Common myeloid progenitor, CD34-positive (primary cell): ENCODE results near the gene OLFM2.
"Not testable (repeated sequence)": the region's sequence is repeated elsewhere in the genome, so short reads cannot be mapped to it uniquely, and the experiment has no call there.

Source experiments
- CTCF ChIA-PET: fragments of 350-600 bp; sonication (Branson Sonifier 250); formaldehyde crosslinking; loops from one replicate; lab custom pipeline; 2021; ENCODE audit warnings: antibody characterized with exemption; lab: Charles Lee
- POLR2A ChIA-PET: fragments of 350-600 bp; sonication (Branson Sonifier 250); formaldehyde crosslinking; loops from one replicate; lab custom pipeline; 2021; ENCODE audit warnings: antibody characterized with exemption; lab: Charles Lee
- DNase-seq, 3 donors: peaks; one replicate each; pipeline versions ENCODE4 v3.0.0 to v3.0.0-alpha.2; 2013
- H3K27ac ChIP-seq, 2 experiments: 1 replicate in 1 of 2; 2 replicates in 1 of 2; pipeline ENCODE4 v1.7.0; 2013; ENCODE audit warnings: inconsistent platforms in 2 of 2, low read length in 2 of 2, mild to moderate bottlenecking in 2 of 2, low read depth in 1 of 2, moderate library complexity in 1 of 2; ENCODE audit not compliant: severe bottlenecking in 2 of 2, insufficient read depth in 1 of 2, poor library complexity in 1 of 2
- H3K27me3 ChIP-seq, 5 experiments: replicated peaks in 2 of 5; 1 replicate in 3 of 5; 2 replicates in 2 of 5; pipeline versions ENCODE4 v1.6.1 to v1.7.0; 2013; ENCODE audit warnings: low read length in 4 of 5, mild to moderate bottlenecking in 2 of 5, moderate library complexity in 2 of 5, inconsistent platforms in 1 of 5; ENCODE audit not compliant: insufficient read depth in 5 of 5, control insufficient read depth in 4 of 5
- H3K36me3 ChIP-seq, 4 experiments: 1 replicate in 2 of 4; 2 replicates in 2 of 4; pipeline versions ENCODE4 v1.6.1 to v1.7.0; 2013; ENCODE audit warnings: low read length in 3 of 4, control low read depth in 1 of 4, mild to moderate bottlenecking in 1 of 4; ENCODE audit not compliant: control insufficient read depth in 4 of 4, insufficient read depth in 4 of 4
- H3K4me1 ChIP-seq, 4 experiments: 1 replicate in 3 of 4; 2 replicates in 1 of 4; pipeline versions ENCODE4 v1.6.1 to v1.7.1; 2013; ENCODE audit warnings: low read length in 3 of 4, mild to moderate bottlenecking in 3 of 4, control low read depth in 1 of 4, inconsistent platforms in 1 of 4, moderate library complexity in 1 of 4; ENCODE audit not compliant: control insufficient read depth in 4 of 4, insufficient read depth in 4 of 4; ENCODE audit errors: control extremely low read depth in 1 of 4
- H3K4me3 ChIP-seq, 7 experiments: 1 replicate in 4 of 7; 2 replicates in 3 of 7; pipeline versions ENCODE4 v1.5.1 to v1.7.0; 2013; ENCODE audit warnings: mild to moderate bottlenecking in 7 of 7, low read length in 6 of 7, moderate library complexity in 6 of 7, inconsistent platforms in 2 of 7, low read depth in 2 of 7, control low read depth in 1 of 7; ENCODE audit not compliant: insufficient read depth in 4 of 7, control insufficient read depth in 1 of 7; ENCODE audit errors: extremely low read depth in 1 of 7
- H3K9me3 ChIP-seq, 5 experiments: 1 replicate in 4 of 5; 2 replicates in 1 of 5; pipeline versions ENCODE4 v1.6.1 to v1.7.1; 2013; ENCODE audit warnings: low read length in 4 of 5, mild to moderate bottlenecking in 2 of 5, inconsistent platforms in 1 of 5, low read depth in 1 of 5, moderate library complexity in 1 of 5; ENCODE audit not compliant: control insufficient read depth in 4 of 5, insufficient read depth in 2 of 5; ENCODE audit errors: control extremely low read depth in 1 of 5
- WGBS: methylation state at CpG from one replicate; pipeline ENCODE4 v1.1.5; 2013; ENCODE audit not compliant: insufficient coverage; 5-methylcytosine and 5-hydroxymethylcytosine counted together

OLFM2 gene

DNA sequence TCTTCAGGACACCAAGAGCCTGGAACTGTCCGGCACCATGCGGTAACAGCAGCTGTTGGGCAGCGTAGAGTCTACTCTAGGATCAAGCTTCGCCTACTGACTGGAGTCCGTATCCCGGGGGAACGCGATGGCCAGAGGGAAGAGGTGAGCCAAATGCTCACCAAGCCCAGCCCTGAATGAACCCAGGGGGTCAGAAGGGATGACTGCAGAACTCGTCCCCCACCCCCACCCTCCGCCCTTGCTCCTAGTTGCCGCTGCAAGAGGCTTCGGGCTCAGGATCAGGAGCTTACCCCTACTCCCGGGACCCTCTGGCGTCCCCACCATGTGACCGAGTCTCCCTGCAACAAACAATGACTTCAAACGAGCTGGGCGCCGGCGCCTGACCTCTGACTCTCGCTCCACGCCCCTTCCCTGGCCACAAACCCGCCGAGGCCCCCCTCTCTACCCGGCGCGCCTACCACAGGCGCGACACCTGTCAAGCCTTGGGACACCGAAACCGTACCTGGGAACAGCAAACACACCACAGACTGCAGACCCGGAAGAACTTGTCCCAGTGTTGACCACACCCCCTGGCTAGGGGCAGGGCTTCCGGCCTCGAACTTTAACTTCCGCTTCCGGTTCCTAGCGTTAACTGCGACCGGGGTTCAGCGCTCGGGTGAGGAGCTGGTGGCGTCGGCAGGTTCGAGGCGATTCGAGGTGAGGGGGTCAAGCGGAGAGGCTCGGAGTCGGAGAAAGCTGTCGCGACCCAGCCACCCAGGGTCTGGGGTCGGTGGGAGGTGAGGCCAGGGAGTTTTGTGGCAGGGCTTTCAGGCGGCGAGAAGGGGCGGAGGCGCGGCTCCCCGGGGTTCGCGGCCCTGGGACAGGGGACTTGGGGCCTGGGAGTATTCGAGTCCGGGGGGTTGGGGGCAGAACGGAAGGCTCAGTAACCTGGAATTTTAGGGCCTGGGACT, 108.8 kb downstream of the OLFM2 start, which contains the start of gene UBL5:
TSS of gene UBL5 (plus strand) at position 630 of the 950 bp plus-strand sequence. CDS start 420 bp downstream, outside the sequence.
- no peaks in the 10 kb centered on the region for H3K9me3 ChIP-seq
- peak within 1 kb of the TSS; percentile 79 to 90 for H3K27ac ChIP-seq
- DNase-seq = peak; percentile 87 to 91 (median 90)
- peaks cover 0 to 16% (median 10%) of the 10 kb centered on the region in 4 experiments for H3K36me3 ChIP-seq
- under 1% methylated on average over 51 of the region's 62 CpGs for WGBS
- H3K27me3 ChIP-seq = no peaks in the 10 kb centered on the region
- H3K4me1 ChIP-seq = peaks cover 5 to 24% (median 16%) of the 10 kb centered on the region in 4 experiments
- H3K4me3 ChIP-seq = peak within 1 kb of the TSS; percentile 75 to 99 (median 94)
- ChIA-PET POLR2A (interaction anchor here (1.3 to 1.9 kb wide), 2 partner anchors 9 to 206 kb away, joined by 4 to 6 read pairs; partner anchors contain the start of gene FBXL12), CTCF (interaction anchor here (1.3 kb wide), 1 partner anchor 11 kb away, joined by 3 read pairs; no protein-coding TSS in a partner anchor)

DNA sequence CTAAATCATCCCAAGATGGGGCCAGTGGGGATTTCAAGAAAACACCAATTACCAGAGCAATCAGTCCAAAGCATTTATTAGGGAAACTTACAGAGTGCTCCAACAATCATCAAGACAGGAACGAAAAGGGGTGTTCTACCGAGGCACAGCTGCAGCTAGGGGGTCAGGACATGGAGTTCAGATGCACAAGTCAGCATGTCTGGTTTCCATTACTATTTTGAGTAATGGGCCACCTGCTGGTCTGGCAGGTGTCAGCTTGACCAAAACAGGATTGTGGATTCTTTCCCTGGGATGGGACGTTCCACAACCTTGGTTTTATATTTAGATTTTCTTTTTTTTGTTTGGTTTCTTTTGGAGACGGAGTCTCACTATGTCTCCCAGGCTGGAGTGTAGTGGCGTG, 112.5 kb downstream of the OLFM2 start:
- WGBS = 100% methylated on average over 3 of the region's 5 CpGs
- no peaks in the 10 kb centered on the region for H3K9me3 ChIP-seq
- DNase-seq = no peak
- peaks cover 5 to 27% (median 20%) of the 10 kb centered on the region in 4 experiments for H3K4me1 ChIP-seq
- no peak overlapping the region for H3K27ac ChIP-seq
- POLR2A ChIA-PET = no interaction called here
- no peaks in the 10 kb centered on the region for H3K27me3 ChIP-seq
- peaks cover 0 to 2% (median 1%) of the 10 kb centered on the region in 4 experiments for H3K36me3 ChIP-seq
- CTCF ChIA-PET = no interaction called here
- H3K4me3 ChIP-seq = no peak overlapping the region

GRCh38 chr19:9820034-9820433, 116.3 kb downstream of the OLFM2 start:
- CTCF ChIA-PET, H3K27ac ChIP-seq, POLR2A ChIA-PET, H3K36me3 ChIP-seq, H3K9me3 ChIP-seq, DNase-seq, H3K27me3 ChIP-seq: not testable (repeated sequence)
- Histone ChIP-seq H3K4me1 (peaks cover 0 to 20% (median 14%) of the 10 kb centered on the region in 4 experiments), H3K4me3 (peak overlapping the region in 5 of 7 experiments; percentile 54 to 83 (median 69))
- WGBS = 89% methylated on average over 2 of the region's 8 CpGs

DNA sequence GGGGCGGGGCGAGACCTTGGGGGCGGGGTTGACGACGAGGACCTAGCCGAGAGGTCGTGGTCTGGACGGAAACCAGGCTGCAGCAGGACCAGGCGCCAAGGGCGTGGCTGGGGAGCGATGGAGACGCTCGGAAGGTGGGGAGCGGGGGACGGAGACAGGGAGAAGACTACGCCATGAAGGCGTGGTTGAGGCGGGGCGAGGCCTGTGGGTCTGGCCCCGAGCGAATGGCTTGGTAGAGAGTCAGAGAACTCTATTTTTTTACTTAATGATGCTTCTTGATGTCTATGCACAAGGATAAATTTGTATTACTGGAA, 116.8 kb downstream of the OLFM2 start:
- H3K27me3 ChIP-seq = no peaks in the 10 kb centered on the region
- H3K4me1 ChIP-seq = peaks cover 0 to 20% (median 14%) of the 10 kb centered on the region in 4 experiments
- H3K27ac ChIP-seq = peak overlapping the region in 1 of 2 experiments; percentile 43
- H3K9me3 ChIP-seq = peaks cover 0 to 3% (median 0%) of the 10 kb centered on the region in 5 experiments
- CTCF ChIA-PET = no interaction called here
- POLR2A ChIA-PET = interaction anchor here (0.6 to 1.7 kb wide), 5 partner anchors 8 to 198 kb away, joined by 3 to 6 read pairs (median 3); partner anchors contain the start of genes UBL5 and ZNF846
- 0% methylated on average over 17 of the region's 21 CpGs for WGBS
- peak overlapping the region; percentile 44 to 83 (median 61) for H3K4me3 ChIP-seq
- DNase-seq = no peak
- peaks cover 2 to 8% (median 5%) of the 10 kb centered on the region in 4 experiments for H3K36me3 ChIP-seq

- peak within 1 kb of the TSS; percentile 75 to 89 for H3K27ac ChIP-seq
- peak within 1 kb of the TSS; percentile 90 to 99 (median 95) for H3K4me3 ChIP-seq
- H3K9me3 ChIP-seq = peaks cover 0 to 3% (median 0%) of the 10 kb centered on the region in 5 experiments
- H3K36me3 ChIP-seq = peaks cover 2 to 8% (median 5%) of the 10 kb centered on the region in 4 experiments
- POLR2A ChIA-PET = interaction anchor here (0.6 to 1.7 kb wide), 7 partner anchors 9 to 582 kb away, joined by 3 to 7 read pairs (median 5); partner anchors contain the start of genes UBL5 and ZNF846
- peaks cover 0 to 20% (median 14%) of the 10 kb centered on the region in 4 experiments for H3K4me1 ChIP-seq
- H3K27me3 ChIP-seq = no peaks in the 10 kb centered on the region
- WGBS = 0% methylated on average over 74 of the region's 82 CpGs
- DNase-seq = peak; percentile 99 to 100 (median 99)
- CTCF ChIA-PET = no interaction called here
Measured at GRCh38 chr19:9818734-9819595, 117.3 kb downstream of the OLFM2 start, which contains the start of gene FBXL12. Gene FBXL12, minus strand, starts transcription at chr19:9819079. Its CDS starts 266 bp downstream, at chr19:9818813.

- CTCF ChIA-PET = no interaction called here
- DNase-seq = peak in 2 of 3 donors; percentile 21 to 25
- Histone ChIP-seq H3K4me1 (peaks cover 0 to 20% (median 14%) of the 10 kb centered on the region in 4 experiments), H3K27ac (peak overlapping the region; percentile 75 to 89), H3K27me3 (no peaks in the 10 kb centered on the region), H3K4me3 (peak overlapping the region; percentile 90 to 99 (median 95)), H3K9me3 (peaks cover 0 to 3% (median 0%) of the 10 kb centered on the region in 5 experiments), H3K36me3 (peaks cover 3 to 8% (median 5%) of the 10 kb centered on the region in 4 experiments)
- under 1% methylated on average over 32 of the region's 39 CpGs for WGBS
- POLR2A ChIA-PET = interaction anchor here (0.7 to 1.7 kb wide), 6 partner anchors 9 to 583 kb away, joined by 3 to 7 read pairs (median 5); partner anchors contain the start of gene UBL5
Measured at GRCh38 chr19:9818175-9818733, 118.1 kb downstream of the OLFM2 start.
